22Rv1 (cell line): Measurements from ENCODE around the gene AUTS2.

ENCODE experiments used
- H3K27ac ChIP-seq: fragments of 450-650 bp; 2 replicates; pipeline ENCODE4 v1.5.1; 2017
- ZFX ChIP-seq: fragments of 450-650 bp; IDR thresholded peaks from 2 replicates; pipeline ENCODE4 v1.6.1; 2017; ENCODE audit warnings: antibody characterized with exemption, borderline replicate concordance
- TF ChIP-seq, protein P1 (sequence below): fragments of 450-650 bp; IDR thresholded peaks from 2 replicates; pipeline ENCODE4 v1.5.1; 2017; ENCODE audit warnings: mild to moderate bottlenecking

The AUTS2 gene

DNA sequence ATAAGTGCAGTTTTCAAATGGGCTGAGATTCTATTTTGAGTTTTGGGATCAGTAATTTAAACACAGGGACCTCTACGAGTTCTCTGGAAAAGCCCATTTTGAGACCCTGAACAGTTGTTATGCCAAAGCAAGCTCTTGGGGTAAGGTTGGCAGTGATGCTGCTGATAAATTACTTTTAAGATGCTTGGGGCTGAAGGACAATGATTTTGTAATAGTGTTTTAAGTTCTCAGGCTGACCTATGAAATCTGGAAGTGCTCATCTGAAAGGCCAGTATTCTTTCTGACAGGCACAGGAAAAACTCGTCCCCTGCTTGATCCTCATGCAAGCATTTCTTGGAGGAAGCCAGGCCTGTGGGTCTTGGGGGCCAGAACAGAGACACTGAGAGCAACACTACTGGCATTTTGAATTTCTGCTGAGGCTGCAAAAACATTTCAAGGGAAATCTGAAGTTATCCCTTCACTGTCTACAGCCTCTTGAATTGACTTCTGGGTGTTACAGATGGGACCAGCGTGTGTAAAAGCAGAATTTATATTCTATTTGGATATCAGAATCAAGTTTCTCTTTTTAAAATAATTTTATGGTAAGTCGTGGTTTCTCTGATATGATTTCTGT lies 79.7 kb downstream of the AUTS2 start:
- H3K27ac ChIP-seq = no peak overlapping the region
- TF ChIP-seq ZFX = no peak
- TF ChIP-seq, protein P1, sequence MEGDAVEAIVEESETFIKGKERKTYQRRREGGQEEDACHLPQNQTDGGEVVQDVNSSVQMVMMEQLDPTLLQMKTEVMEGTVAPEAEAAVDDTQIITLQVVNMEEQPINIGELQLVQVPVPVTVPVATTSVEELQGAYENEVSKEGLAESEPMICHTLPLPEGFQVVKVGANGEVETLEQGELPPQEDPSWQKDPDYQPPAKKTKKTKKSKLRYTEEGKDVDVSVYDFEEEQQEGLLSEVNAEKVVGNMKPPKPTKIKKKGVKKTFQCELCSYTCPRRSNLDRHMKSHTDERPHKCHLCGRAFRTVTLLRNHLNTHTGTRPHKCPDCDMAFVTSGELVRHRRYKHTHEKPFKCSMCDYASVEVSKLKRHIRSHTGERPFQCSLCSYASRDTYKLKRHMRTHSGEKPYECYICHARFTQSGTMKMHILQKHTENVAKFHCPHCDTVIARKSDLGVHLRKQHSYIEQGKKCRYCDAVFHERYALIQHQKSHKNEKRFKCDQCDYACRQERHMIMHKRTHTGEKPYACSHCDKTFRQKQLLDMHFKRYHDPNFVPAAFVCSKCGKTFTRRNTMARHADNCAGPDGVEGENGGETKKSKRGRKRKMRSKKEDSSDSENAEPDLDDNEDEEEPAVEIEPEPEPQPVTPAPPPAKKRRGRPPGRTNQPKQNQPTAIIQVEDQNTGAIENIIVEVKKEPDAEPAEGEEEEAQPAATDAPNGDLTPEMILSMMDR = no peak

DNA sequence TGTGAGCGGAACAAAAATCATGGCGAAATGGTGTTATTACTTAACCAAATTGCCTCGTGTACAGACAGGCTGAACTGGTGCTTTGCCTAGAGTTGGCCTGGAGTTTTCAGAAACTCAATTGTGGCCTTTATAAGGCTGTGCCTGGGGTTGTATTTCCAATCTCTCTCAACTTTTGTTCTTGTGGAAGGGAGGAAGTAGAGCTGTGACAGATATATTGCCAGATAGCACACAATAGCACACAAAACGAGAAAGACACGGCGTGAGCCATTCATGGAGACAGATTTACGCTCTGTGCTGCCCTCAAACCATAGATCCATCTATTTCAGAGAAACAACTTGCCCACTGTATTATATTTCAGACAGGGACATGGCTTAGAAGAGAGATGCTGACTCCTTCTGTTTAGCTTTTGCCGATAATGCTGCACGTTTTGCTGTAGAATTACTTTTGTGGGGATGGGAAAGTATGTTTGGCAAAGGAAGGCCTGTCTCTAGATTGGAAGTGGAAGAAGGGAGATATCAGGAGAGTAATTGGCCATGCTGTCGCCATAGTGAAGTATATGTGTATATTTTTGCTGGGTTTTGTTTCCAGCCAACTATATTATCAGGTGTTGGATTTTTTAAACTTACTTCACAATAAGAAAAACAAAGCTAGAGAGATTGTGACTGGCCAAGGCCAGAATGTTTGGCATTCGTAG lies 80.4 kb downstream of the AUTS2 start:
- TF ChIP-seq, protein P1 = no peak
- TF ChIP-seq ZFX = no peak
- no peak overlapping the region for H3K27ac ChIP-seq

DNA sequence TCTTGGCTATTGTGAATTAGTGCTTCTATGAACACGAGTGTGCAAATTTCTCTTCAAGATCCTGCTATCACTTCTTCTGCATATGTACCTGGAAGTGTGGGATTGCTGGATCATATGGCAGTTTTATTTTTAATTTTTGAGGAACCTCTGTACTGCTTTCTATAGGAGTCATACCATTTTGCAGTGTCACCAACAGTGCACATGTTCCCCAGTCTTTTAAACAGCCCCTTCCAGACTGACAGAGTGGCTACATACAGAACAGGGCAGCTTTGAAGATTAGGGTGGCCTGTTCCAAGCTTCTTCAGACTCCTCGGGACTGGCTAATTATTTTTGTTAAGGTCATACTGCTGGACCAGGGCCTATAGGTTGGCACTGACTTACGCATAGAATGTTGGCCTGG lies 82.9 kb downstream of the AUTS2 start:
- TF ChIP-seq, protein P1 = no peak
- TF ChIP-seq ZFX = no peak
- no peak overlapping the region for H3K27ac ChIP-seq

DNA sequence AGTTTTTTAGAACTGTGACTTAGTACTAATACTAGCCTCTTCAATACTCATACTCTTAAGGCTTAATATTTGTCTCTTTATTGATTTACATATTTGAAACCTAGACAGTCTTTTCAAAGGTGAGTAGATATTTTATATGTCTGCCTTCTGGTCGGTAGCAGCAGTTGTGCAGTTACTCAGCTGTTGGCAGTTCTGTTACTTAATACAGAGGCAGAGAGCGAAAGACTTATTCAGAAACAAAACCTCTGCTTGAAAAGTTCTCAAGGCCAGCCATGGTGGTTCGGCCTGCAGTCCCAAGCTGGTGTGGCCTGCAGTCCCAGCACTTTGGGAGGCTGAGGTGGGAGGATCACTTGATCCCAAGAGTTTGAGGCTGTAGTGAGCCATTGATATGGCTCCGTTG lies 84.2 kb downstream of the AUTS2 start:
- no peak for TF ChIP-seq ZFX
- TF ChIP-seq, protein P1 = no peak
- no peak overlapping the region for H3K27ac ChIP-seq

DNA sequence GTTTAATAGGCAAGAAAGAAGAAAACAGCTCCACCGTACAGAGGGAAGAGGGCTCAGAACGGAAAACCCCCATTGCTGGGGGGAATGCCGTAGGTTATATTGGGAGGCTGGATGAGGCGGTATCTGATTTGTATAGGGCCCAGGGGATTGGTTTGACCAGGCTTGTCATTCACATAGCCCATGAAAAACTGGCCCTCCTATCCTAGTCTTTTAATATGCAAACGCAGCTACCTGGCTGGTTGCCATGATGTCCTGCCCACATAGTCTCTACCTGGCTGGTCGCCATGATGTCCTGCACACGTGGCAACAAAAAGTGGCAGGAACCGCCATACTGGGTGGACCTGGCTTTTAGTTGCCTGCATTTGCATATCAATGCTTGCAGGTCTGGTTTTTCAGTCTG lies 84.7 kb downstream of the AUTS2 start:
- H3K27ac ChIP-seq = no peak overlapping the region
- TF ChIP-seq, protein P1 = no peak
- TF ChIP-seq ZFX = no peak

DNA sequence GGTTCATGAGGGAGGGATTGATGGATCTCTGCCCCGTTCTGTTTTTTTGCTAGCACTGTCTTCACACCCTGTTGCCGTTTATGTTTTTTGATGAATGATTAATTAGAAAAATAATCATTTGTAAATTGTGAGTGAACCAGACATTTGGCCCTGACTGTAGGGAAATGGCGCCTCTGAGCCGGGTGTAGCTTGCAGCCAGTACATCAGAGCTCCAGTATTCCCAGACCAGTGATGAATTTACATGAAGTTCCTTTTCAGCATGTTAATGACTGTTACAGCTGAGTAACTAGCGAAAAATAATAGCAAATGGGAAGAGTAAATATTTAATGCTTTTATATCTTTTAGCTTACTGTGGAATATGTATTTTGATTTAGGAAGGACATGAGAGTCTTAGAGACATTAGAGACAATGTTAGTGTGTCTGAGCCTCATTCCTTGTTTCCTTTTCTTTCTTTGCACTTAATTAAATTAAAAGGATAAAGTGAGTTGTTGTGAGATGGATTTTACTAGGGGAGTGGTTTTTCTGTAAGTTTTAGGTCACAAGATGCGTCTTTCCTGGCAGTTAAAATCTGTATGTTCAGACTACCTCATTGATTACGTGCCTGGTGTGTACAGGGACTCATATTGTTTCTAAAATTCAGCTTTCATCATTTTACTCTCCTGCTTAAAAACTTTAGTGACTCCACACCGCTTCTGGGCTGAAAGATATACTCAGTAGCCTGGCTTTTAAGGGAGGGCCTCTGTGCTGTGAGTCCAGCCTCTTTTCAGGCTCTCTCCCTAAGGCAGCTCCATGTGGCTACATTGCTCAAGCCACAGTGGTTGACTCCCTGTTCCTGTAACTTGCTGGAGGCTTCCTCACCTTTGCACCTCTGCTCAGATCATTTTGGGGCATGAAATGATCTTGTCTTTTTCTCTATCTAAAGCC lies 86.4 kb downstream of the AUTS2 start:
- no peak for TF ChIP-seq ZFX
- TF ChIP-seq, protein P1 = no peak
- no peak overlapping the region for H3K27ac ChIP-seq

DNA sequence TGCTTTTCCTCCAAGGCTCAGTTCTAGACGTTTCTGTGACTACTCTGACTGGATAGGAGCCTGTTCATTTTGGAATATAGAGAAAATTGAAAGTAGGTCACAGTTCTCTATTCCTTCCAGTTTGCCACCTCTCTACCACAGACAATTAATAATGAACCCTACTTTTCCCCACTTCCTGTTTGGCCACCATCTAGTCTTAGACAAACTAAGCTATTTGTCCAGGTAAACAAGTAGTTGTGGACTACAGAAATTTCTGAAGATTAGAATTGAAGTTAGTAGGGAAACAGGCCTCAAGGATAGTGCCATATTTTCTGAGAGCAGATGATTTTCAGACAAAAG lies 87.0 kb downstream of the AUTS2 start:
- no peak overlapping the region for H3K27ac ChIP-seq
- TF ChIP-seq ZFX = no peak
- TF ChIP-seq, protein P1 = no peak
